Vagina (tissue), 2 donors: ENCODE data around the gene PGK1. TPM values are rescaled to one million over a fixed set of nuclear protein-coding genes. Genes with fewer than 3 reads are reported as not detected.
"Not testable (repeated sequence)": the region's sequence is repeated elsewhere in the genome, so short reads cannot be mapped to it uniquely, and the experiment has no call there.

ENCODE experiments used
- DNase-seq, 2 donors: peaks; one replicate each; pipeline ENCODE4 v3.0.0-alpha.2; 2017; ENCODE audit errors: extremely low spot score in 2 of 2
- H3K27ac ChIP-seq: fragments of 200-600 bp; sonication (generic); one replicate; pipeline ENCODE4 v1.5.1; 2019
- H3K27me3 ChIP-seq: fragments of 200-600 bp; sonication (generic); one replicate; pipeline ENCODE4 v1.5.1; 2019
- H3K36me3 ChIP-seq, 2 donors: fragments of 200-600 bp; sonication (generic); one replicate each; pipeline ENCODE4 v1.5.1; 2017 to 2019
- H3K4me1 ChIP-seq: fragments of 200-600 bp; sonication (generic); one replicate; pipeline ENCODE4 v1.5.1; 2019
- H3K4me3 ChIP-seq, 2 donors: fragments of 200-600 bp; sonication (generic); 1 replicate in 1 of 2; 2 replicates in 1 of 2; pipeline ENCODE4 v1.5.1; 2016 to 2019
- H3K9me3 ChIP-seq: fragments of 200-600 bp; sonication (generic); one replicate; pipeline ENCODE4 v1.5.1; 2019
- CTCF ChIP-seq, 3 experiments: fragments of 450-650 bp in 2 of 3; fragments of 200-600 bp in 1 of 3; sonication (generic) in 1 of 3; IDR thresholded peaks; one replicate each; pipeline ENCODE4 v1.5.1; 2017 to 2019; ENCODE audit warnings: antibody characterized with exemption in 3 of 3, mild to moderate bottlenecking in 2 of 3, moderate library complexity in 2 of 3
- POLR2A ChIP-seq, 2 donors: fragments of 450-650 bp; IDR thresholded peaks; one replicate each; pipeline ENCODE4 v1.6.1; 2017; ENCODE audit warnings: antibody characterized with exemption in 2 of 2, mild to moderate bottlenecking in 2 of 2, moderate library complexity in 2 of 2
- POLR2AphosphoS5 ChIP-seq, 2 donors: sonication (generic); formaldehyde crosslinking; IDR thresholded peaks; one replicate each; pipeline ENCODE4 v1.9.0; 2017; ENCODE audit warnings: antibody characterized with exemption in 2 of 2, mild to moderate bottlenecking in 2 of 2, low read depth in 1 of 2; ENCODE audit not compliant: insufficient read depth in 1 of 2
- intact Hi-C: fragments of 100-400 bp; cut with DNase I; formaldehyde crosslinking; loops from one replicate; pipeline ENCODE4 v1.15.1; 2023
- total RNA-seq: library from RNA; depleted of rRNA; stranded (reverse); fragments of >200 nt; gene quantifications from one replicate; pipeline ENCODE4 v1.2.3, GENCODE V29; 2016

PGK1 gene
- total RNA-seq, 1 donor from 2014 or later = 135 TPM

GRCh38 chrX:78118628-78119027 lies 14.6 kb downstream of the PGK1 start:
- Histone ChIP-seq H3K36me3 (peaks cover 0 to 44% of the 10 kb centered on the region in 2 donors), H3K4me1 (no peaks in the 10 kb centered on the region), H3K27ac (no peak overlapping the region), H3K27me3 (no peaks in the 10 kb centered on the region), H3K9me3 (no peaks in the 10 kb centered on the region), H3K4me3 (no peak overlapping the region)
- no peak for DNase-seq
- intact Hi-C loops = no loop called here
- no peak for TF ChIP-seq POLR2A (IDR thresholded peaks at IDR 0.05)
- no peak for TF ChIP-seq CTCF (IDR thresholded peaks at IDR 0.05)
- TF ChIP-seq POLR2AphosphoS5 (IDR thresholded peaks at IDR 0.05; ENCODE audit: insufficient read depth in 1 of 2, low read depth in 1 of 2) = no peak

- Histone ChIP-seq H3K4me3 (no peak overlapping the region), H3K4me1 (no peaks in the 10 kb centered on the region), H3K9me3 (no peaks in the 10 kb centered on the region), H3K27me3 (no peaks in the 10 kb centered on the region), H3K36me3 (peaks cover 0 to 49% of the 10 kb centered on the region in 2 donors), H3K27ac (no peak overlapping the region)
- intact Hi-C loops = no loop called here
- TF ChIP-seq POLR2A (IDR thresholded peaks at IDR 0.05) (no peak), POLR2AphosphoS5 (IDR thresholded peaks at IDR 0.05; ENCODE audit: insufficient read depth in 1 of 2, low read depth in 1 of 2) (no peak), CTCF (IDR thresholded peaks at IDR 0.05) (no peak)
- DNase-seq = no peak
Observed at GRCh38 chrX:78119521-78120227, 15.6 kb downstream of the PGK1 start.

DNA sequence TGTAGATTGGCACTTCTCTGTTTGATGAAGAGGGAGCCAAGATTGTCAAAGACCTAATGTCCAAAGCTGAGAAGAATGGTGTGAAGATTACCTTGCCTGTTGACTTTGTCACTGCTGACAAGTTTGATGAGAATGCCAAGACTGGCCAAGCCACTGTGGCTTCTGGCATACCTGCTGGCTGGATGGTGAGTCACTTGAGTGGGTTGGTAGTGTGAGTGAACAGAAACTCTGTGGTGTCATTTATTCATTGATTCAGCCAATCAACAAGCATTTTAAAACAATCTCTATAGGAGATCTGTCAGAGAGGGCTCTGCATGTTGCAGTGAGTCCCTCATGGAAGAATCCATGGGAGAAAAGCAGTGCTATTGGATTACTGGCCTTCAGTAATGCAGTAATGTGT lies 19.1 kb downstream of the PGK1 start:
- H3K27me3 ChIP-seq = no peaks in the 10 kb centered on the region
- H3K4me1 ChIP-seq = no peaks in the 10 kb centered on the region
- no peaks in the 10 kb centered on the region for H3K9me3 ChIP-seq
- H3K4me3 ChIP-seq = no peak overlapping the region
- no peak for DNase-seq
- TF ChIP-seq POLR2A (IDR thresholded peaks at IDR 0.05) = no peak
- TF ChIP-seq CTCF (IDR thresholded peaks at IDR 0.05) = no peak
- no peak for TF ChIP-seq POLR2AphosphoS5 (IDR thresholded peaks at IDR 0.05; ENCODE audit: insufficient read depth in 1 of 2, low read depth in 1 of 2)
- peaks cover 0 to 39% of the 10 kb centered on the region in 2 donors for H3K36me3 ChIP-seq
- H3K27ac ChIP-seq = no peak overlapping the region
- intact Hi-C loops = no loop called here

DNA sequence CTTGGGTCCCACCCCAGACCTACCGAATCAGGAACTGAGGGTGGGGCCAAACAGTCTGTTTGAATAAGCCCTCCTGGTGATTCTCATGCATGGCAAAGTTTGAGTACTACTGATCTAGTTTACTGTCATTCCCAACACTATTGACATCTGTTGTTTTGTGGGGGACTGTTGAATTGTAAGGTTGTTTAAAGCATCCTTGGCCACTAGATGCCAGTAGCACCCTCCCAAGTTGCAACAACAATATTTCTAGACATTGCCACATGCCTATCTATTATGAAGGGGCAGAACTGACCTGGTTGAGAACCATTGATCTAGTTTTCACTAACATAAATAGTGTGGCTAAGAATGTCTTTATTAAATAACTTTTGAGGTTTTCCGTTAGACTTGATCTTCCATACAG lies 20.3 kb downstream of the PGK1 start:
- no peak for DNase-seq
- Histone ChIP-seq H3K4me1 (no peaks in the 10 kb centered on the region), H3K27me3 (no peaks in the 10 kb centered on the region), H3K27ac (no peak overlapping the region), H3K9me3 (no peaks in the 10 kb centered on the region), H3K36me3 (peaks cover 0 to 29% of the 10 kb centered on the region in 2 donors), H3K4me3 (no peak overlapping the region)
- intact Hi-C loops = no loop called here
- TF ChIP-seq POLR2A (IDR thresholded peaks at IDR 0.05) = no peak
- no peak for TF ChIP-seq POLR2AphosphoS5 (IDR thresholded peaks at IDR 0.05; ENCODE audit: insufficient read depth in 1 of 2, low read depth in 1 of 2)
- no peak for TF ChIP-seq CTCF (IDR thresholded peaks at IDR 0.05)

DNA sequence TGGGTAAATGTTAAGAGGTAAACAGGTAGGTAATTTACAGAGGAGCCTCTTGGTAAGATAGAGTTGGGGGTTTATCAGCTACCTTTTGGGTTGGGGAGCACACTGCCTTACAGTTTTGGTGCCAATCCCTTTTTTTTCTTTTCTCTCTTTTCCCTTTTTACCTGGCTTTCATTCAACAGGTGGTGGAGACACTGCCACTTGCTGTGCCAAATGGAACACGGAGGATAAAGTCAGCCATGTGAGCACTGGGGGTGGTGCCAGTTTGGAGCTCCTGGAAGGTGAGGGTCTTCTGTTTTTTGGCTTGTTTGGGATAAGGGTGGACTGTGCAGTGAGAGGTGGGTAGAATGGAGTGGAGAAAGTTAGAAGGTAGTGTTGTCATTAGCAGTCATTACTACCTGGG lies 21.1 kb downstream of the PGK1 start:
- no peak for TF ChIP-seq CTCF (IDR thresholded peaks at IDR 0.05)
- no peak for TF ChIP-seq POLR2A (IDR thresholded peaks at IDR 0.05)
- DNase-seq = no peak
- Histone ChIP-seq H3K27me3 (no peaks in the 10 kb centered on the region), H3K4me1 (no peaks in the 10 kb centered on the region), H3K27ac (no peak overlapping the region), H3K4me3 (no peak overlapping the region), H3K36me3 (peaks cover 0 to 28% of the 10 kb centered on the region in 2 donors), H3K9me3 (no peaks in the 10 kb centered on the region)
- intact Hi-C loops = no loop called here

GRCh38 chrX:78125781-78126180 lies 21.7 kb downstream of the PGK1 start:
- H3K36me3 ChIP-seq = peaks cover 0 to 28% of the 10 kb centered on the region in 2 donors
- DNase-seq, H3K27me3 ChIP-seq, H3K9me3 ChIP-seq, H3K4me1 ChIP-seq, intact Hi-C loops, H3K27ac ChIP-seq, H3K4me3 ChIP-seq: not testable (repeated sequence)
